Right lobe of liver (tissue), 6 donors: ENCODE measurements around the gene SH3GLB2. TPM values are rescaled to one million over a fixed set of nuclear protein-coding genes. Genes with fewer than 3 reads are reported as not detected.

Experiments used
- ATAC-seq, 4 donors: fragments of 200-7000 bp; cut with Tn5 transposase; one replicate each; pipeline ENCODE4 v1.9.1; 2020; ENCODE audit warnings: mild to moderate bottlenecking in 4 of 4, moderate library complexity in 4 of 4
- DNase-seq, 3 donors: peaks; one replicate each; pipeline ENCODE4 v3.0.0-alpha.2; 2020
- H3K27ac ChIP-seq, 3 donors: fragments of 200-600 bp; one replicate each; pipeline ENCODE4 v1.8.0; 2022
- H3K27me3 ChIP-seq, 2 donors: fragments of 200-600 bp; one replicate each; pipeline ENCODE4 v1.8.0; 2022
- H3K36me3 ChIP-seq, 4 donors: fragments of 200-600 bp; sonication (generic) in 1 of 4; one replicate each; pipeline versions ENCODE4 v1.5.1 to v1.8.0; 2017 to 2022; ENCODE audit warnings: control low read depth in 1 of 4
- H3K4me1 ChIP-seq, 4 donors: fragments of 200-600 bp; sonication (generic) in 1 of 4; one replicate each; pipeline versions ENCODE4 v1.5.1 to v1.8.0; 2017 to 2022; ENCODE audit warnings: control low read depth in 1 of 4
- H3K4me3 ChIP-seq, 3 donors: fragments of 200-600 bp; one replicate each; pipeline ENCODE4 v1.8.0; 2022
- H3K9me3 ChIP-seq, 4 donors: fragments of 200-600 bp; sonication (generic) in 1 of 4; one replicate each; pipeline versions ENCODE4 v1.5.1 to v1.8.0; 2017 to 2022; ENCODE audit warnings: control low read depth in 1 of 4
- POLR2A ChIP-seq: fragments of 450-650 bp; IDR thresholded peaks from one replicate; pipeline ENCODE4 v1.6.1; 2017; ENCODE audit warnings: antibody characterized with exemption, mild to moderate bottlenecking
- WGBS: methylation state at CpG from one replicate; pipeline ENCODE4 v1.1.6; 2018; ENCODE audit warnings: low coverage, low lambda C conversion rate; ENCODE audit not compliant: insufficient coverage; ENCODE audit errors: missing lambda C conversion rate; 5-methylcytosine and 5-hydroxymethylcytosine counted together
- intact Hi-C, 2 donors: fragments of 100-400 bp; cut with DNase I; formaldehyde crosslinking; loops; one replicate each; pipeline versions ENCODE4 v1.11.2 to v1.14.1; 2022
- total RNA-seq, 6 experiments: library from RNA; depleted of rRNA in 2 of 6; stranded (reverse); fragments of >200 nt in 2 of 6; fragmentation: NEBNext Ultra II Directional in 3 of 6; extraction: Animal tissue kit (Norgen Biotek cat#: 25700) in 3 of 6; gene quantifications; one replicate each; pipeline versions ENCODE4 v1.1.0 to v1.2.4, GENCODE V29; 2016 to 2023
- TF ChIP-seq, protein P1 (sequence below), 4 donors: fragments of 200-600 bp in 3 of 4; fragments of 450-650 bp in 1 of 4; IDR thresholded peaks; one replicate each; pipeline versions ENCODE4 v1.5.1 to v1.8.0; 2016 to 2022; ENCODE audit warnings: antibody characterized with exemption in 4 of 4, mild to moderate bottlenecking in 2 of 4
- donor health status: DM: no; HTN: yes; CAD: no.
- donor health status: DM: no; HTN: no; CAD: no.
- donor health status: DM: no; HTN: no; CAD: no.
- donor health status: DM: no; HTN: yes; CAD: no.
- donor health status: DM: no; HTN: yes; CAD: no.

Gene SH3GLB2
- total RNA-seq, 6 experiments from 2014 or later: 23.7 to 28.3 (median 24.7) TPM

DNA sequence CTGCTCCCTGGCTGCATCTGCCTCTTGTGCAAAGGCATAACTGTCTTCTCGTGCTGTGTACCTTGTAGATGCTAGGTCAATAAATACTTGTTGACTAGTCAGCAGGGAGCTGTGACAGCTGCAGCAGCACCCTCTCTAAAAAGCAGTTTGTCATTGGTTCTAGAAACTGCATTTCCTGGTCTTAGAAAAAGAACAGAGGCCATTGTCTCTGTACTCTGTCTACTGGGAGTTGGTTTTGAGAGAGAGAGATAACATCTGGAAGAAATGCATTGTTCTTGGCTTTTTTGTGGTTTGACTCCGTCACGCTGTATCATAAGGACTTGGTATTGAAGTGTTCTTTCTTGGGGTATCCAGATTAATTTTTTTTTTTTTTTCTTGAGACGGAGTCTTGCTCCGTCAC lies 32.3 kb downstream of the SH3GLB2 start:
- Histone ChIP-seq H3K9me3 (no peaks in the 10 kb centered on the region), H3K27me3 (no peaks in the 10 kb centered on the region), H3K4me3 (no peak overlapping the region), H3K36me3 (peaks cover 0 to 79% (median 41%) of the 10 kb centered on the region in 4 donors), H3K27ac (no peak overlapping the region), H3K4me1 (no peaks in the 10 kb centered on the region)
- intact Hi-C loops: no loop called here
- ATAC-seq: no peak
- DNase-seq: no peak
- WGBS: 84% methylated on average over 3 of the region's 5 CpGs
- TF ChIP-seq POLR2A: no peak
- TF ChIP-seq, protein P1, sequence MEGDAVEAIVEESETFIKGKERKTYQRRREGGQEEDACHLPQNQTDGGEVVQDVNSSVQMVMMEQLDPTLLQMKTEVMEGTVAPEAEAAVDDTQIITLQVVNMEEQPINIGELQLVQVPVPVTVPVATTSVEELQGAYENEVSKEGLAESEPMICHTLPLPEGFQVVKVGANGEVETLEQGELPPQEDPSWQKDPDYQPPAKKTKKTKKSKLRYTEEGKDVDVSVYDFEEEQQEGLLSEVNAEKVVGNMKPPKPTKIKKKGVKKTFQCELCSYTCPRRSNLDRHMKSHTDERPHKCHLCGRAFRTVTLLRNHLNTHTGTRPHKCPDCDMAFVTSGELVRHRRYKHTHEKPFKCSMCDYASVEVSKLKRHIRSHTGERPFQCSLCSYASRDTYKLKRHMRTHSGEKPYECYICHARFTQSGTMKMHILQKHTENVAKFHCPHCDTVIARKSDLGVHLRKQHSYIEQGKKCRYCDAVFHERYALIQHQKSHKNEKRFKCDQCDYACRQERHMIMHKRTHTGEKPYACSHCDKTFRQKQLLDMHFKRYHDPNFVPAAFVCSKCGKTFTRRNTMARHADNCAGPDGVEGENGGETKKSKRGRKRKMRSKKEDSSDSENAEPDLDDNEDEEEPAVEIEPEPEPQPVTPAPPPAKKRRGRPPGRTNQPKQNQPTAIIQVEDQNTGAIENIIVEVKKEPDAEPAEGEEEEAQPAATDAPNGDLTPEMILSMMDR (IDR thresholded peaks at IDR 0.05): no peak

- Histone ChIP-seq H3K27me3 (no peaks in the 10 kb centered on the region), H3K9me3 (no peaks in the 10 kb centered on the region), H3K27ac (no peak overlapping the region), H3K4me1 (no peaks in the 10 kb centered on the region), H3K36me3 (peaks cover 0 to 75% (median 38%) of the 10 kb centered on the region in 4 donors), H3K4me3 (no peak overlapping the region)
- no peak for DNase-seq
- 78% methylated on average over 7 of the region's 7 CpGs for WGBS
- peak; percentile 24 to 54 (median 44) for ATAC-seq
- intact Hi-C loops: no loop called here
- no peak for TF ChIP-seq POLR2A
- TF ChIP-seq, protein P1 (IDR thresholded peaks at IDR 0.05): peak in 2 of 4 donors; percentile 15 to 19
Measured at GRCh38 chr9:128992995-128993394, 35.1 kb downstream of the SH3GLB2 start.

- TF ChIP-seq, protein P1 (IDR thresholded peaks at IDR 0.05): no peak
- TF ChIP-seq POLR2A: no peak
Measured at GRCh38 chr9:128987805-128988204, 40.3 kb downstream of the SH3GLB2 start.

DNA sequence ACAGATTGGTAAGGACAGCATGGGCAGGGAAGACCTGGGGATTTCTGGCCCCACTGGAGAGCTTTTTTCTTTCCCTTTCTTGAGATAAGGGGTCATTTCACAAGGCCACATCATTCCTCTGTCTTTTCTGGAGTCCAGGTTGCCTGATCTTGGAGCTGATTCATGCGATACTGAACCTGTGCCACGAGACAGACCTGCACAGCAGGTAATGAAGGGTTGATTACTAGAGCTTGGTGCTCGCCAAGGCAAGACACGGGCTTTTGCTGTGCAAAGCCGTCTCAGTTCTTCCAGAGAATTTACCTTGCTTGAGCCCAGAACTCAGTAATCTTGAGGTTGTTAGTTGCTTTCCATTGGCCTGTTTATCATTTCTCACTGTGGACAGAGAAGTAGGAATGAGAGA lies 41.5 kb downstream of the SH3GLB2 start:
- TF ChIP-seq, protein P1 (IDR thresholded peaks at IDR 0.05): no peak
- Histone ChIP-seq H3K27me3 (no peaks in the 10 kb centered on the region), H3K4me3 (no peak overlapping the region), H3K9me3 (no peaks in the 10 kb centered on the region), H3K27ac (no peak overlapping the region), H3K36me3 (peaks cover 0 to 79% (median 36%) of the 10 kb centered on the region in 4 donors), H3K4me1 (no peaks in the 10 kb centered on the region)
- intact Hi-C loops: no loop called here
- DNase-seq: no peak
- ATAC-seq: no peak
- 94% methylated on average over 5 of the region's 5 CpGs for WGBS

More at GRCh38 chr9:128987805-128988204, 40.3 kb downstream of the SH3GLB2 start:
- H3K36me3 ChIP-seq: peaks cover 0 to 76% (median 29%) of the 10 kb centered on the region in 4 donors
- H3K4me3 ChIP-seq: no peak overlapping the region
- no peak for DNase-seq
- 96% methylated on average over 4 of the region's 5 CpGs for WGBS
- peak in 1 of 4 donors; percentile 53 for ATAC-seq
- intact Hi-C loops: no loop called here
- H3K27ac ChIP-seq: no peak overlapping the region
- no peaks in the 10 kb centered on the region for H3K27me3 ChIP-seq
- no peaks in the 10 kb centered on the region for H3K9me3 ChIP-seq
- H3K4me1 ChIP-seq: no peaks in the 10 kb centered on the region

- peaks cover 0 to 90% (median 42%) of the 10 kb centered on the region in 4 donors for H3K36me3 ChIP-seq
- DNase-seq: no peak
- H3K27me3 ChIP-seq: no peaks in the 10 kb centered on the region
Measured at GRCh38 chr9:128983536-128983935, 44.6 kb downstream of the SH3GLB2 start.

More at GRCh38 chr9:128983536-128983935, 44.6 kb downstream of the SH3GLB2 start:
- no peaks in the 10 kb centered on the region for H3K4me1 ChIP-seq
- WGBS: 94% methylated on average over 7 of the region's 8 CpGs
- TF ChIP-seq, protein P1 (IDR thresholded peaks at IDR 0.05): no peak
- no peak for TF ChIP-seq POLR2A
- H3K27ac ChIP-seq: no peak overlapping the region
- intact Hi-C loops: no loop called here
- no peak for ATAC-seq
- no peaks in the 10 kb centered on the region for H3K9me3 ChIP-seq
- H3K4me3 ChIP-seq: no peak overlapping the region
